HG03378 (cell line): ENCODE results near the gene WIZ.

ENCODE experiments used
- ATAC-seq: cut with Tn5 transposase; IDR thresholded peaks from one replicate; pipeline ENCODE4 v1.9.1; 2021; ENCODE audit warnings: mild to moderate bottlenecking, moderate library complexity; ENCODE audit not compliant: unreplicated experiment

Gene WIZ

GRCh38 chr19:15379999-15380647 lies 69.6 kb downstream of the WIZ start:
- peak; percentile 10 for ATAC-seq

GRCh38 chr19:15379083-15379998 lies 70.4 kb downstream of the WIZ start, which contains the start of gene AKAP8:
Gene AKAP8, minus strand, starts transcription at chr19:15379787. Its CDS starts 56 bp downstream, at chr19:15379731.
- ATAC-seq = peak; percentile 76

GRCh38 chr19:15378534-15379082 lies 71.1 kb downstream of the WIZ start:
- ATAC-seq = no peak

GRCh38 chr19:15374796-15375440 lies 74.8 kb downstream of the WIZ start:
- ATAC-seq = no peak

GRCh38 chr19:15374105-15374651 lies 75.6 kb downstream of the WIZ start:
- no peak for ATAC-seq

GRCh38 chr19:15373644-15374043 lies 76.1 kb downstream of the WIZ start:
- no peak for ATAC-seq

- no peak for ATAC-seq
Observed at GRCh38 chr19:15372891-15373301, 76.9 kb downstream of the WIZ start.

- ATAC-seq = no peak
Observed at GRCh38 chr19:15372470-15372869, 77.3 kb downstream of the WIZ start.

- ATAC-seq = no peak
Observed at GRCh38 chr19:15371786-15372380, 77.9 kb downstream of the WIZ start.

- ATAC-seq = no peak
Observed at GRCh38 chr19:15371119-15371518, 78.6 kb downstream of the WIZ start.
